ENCODE data around the gene TSC1. TPM values are rescaled to one million over a fixed set of nuclear protein-coding genes. Genes with fewer than 3 reads are reported as not detected.
A peak's percentile ranks its signal among the peaks of the same experiment; 100 is the strongest.

Gene TSC1
- total RNA-seq, 1 experiment from 2014 or later = 19.3 TPM

GRCh38 chr9:132945186-132946130 lies 1.0 kb upstream of the TSC1 start:
- no peaks in the 10 kb centered on the region for H3K9me3 ChIP-seq (ENCODE audit: low read length)
- BruUV-seq (replicated peaks) = TSS peak; percentile 95
- peak overlapping the region; percentile 96 for H3K9ac ChIP-seq (ENCODE audit: low read length)
- peak overlapping the region; percentile 83 for H3K4me2 ChIP-seq (ENCODE audit: low read length)
- intact Hi-C loops (cut with micrococcal nuclease) = no loop called here
- ChIA-PET CTCF (no interaction called here), POLR2A (ENCODE audit: unreplicated experiment) (interaction anchor here (0.6 kb wide), 1 partner anchor 67 kb away, joined by 3 read pairs; no protein-coding TSS in a partner anchor)
- no peaks in the 10 kb centered on the region for H4K20me1 ChIP-seq (ENCODE audit: low read length)
- peak overlapping the region; percentile 90 for H2AFZ ChIP-seq (ENCODE audit: low read length)
- TF ChIP-seq CTCF (conservative IDR thresholded peaks at IDR 0.05; ENCODE audit: low read depth, low read length) (no peak), EZH2phosphoT487 (IDR thresholded peaks at IDR 0.05; ENCODE audit: borderline replicate concordance, low read length) (no peak), EZH2 (IDR thresholded peaks at IDR 0.05; ENCODE audit: low read length, unreplicated experiment) (no peak)
- no peak overlapping the region for H3K27ac ChIP-seq (ENCODE audit: low read length)
- H3K4me1 ChIP-seq (ENCODE audit: insufficient read depth, low read length) = peaks cover 27% of the 10 kb centered on the region
- peaks cover 41% of the 10 kb centered on the region for H3K79me2 ChIP-seq (ENCODE audit: low read length)
- no peak for DNase-seq
- no peaks in the 10 kb centered on the region for H3K36me3 ChIP-seq (ENCODE audit: low read depth, low read length)
- ATAC-seq = no peak; the same call in 1 of the 2 replicates
- peak overlapping the region; percentile 96 for H3K4me3 ChIP-seq (ENCODE audit: low read length)
- no peaks in the 10 kb centered on the region for H3F3A ChIP-seq (ENCODE audit: low read length, unreplicated experiment)
- no peaks in the 10 kb centered on the region for H3K27me3 ChIP-seq (ENCODE audit: low read length)
- no peaks in the 10 kb centered on the region for H3K9me2 ChIP-seq (replicated peaks; ENCODE audit: low read length)

GRCh38 chr9:132943651-132944293 lies 644 bp downstream of the TSC1 start:
- H3K79me2 ChIP-seq (ENCODE audit: low read length) = peaks cover 58% of the 10 kb centered on the region
- H3K4me2 ChIP-seq (ENCODE audit: low read length) = peak overlapping the region; percentile 83
- H3F3A ChIP-seq (ENCODE audit: low read length, unreplicated experiment) = no peaks in the 10 kb centered on the region
- no peaks in the 10 kb centered on the region for H3K27me3 ChIP-seq (ENCODE audit: low read length)
- H3K9me2 ChIP-seq (replicated peaks; ENCODE audit: low read length) = no peaks in the 10 kb centered on the region
- DNase-seq (no peak), ATAC-seq (no peak; the same call in 1 of the 2 replicates)
- ChIA-PET CTCF (no interaction called here), POLR2A (ENCODE audit: unreplicated experiment) (interaction anchor here (0.8 kb wide), 1 partner anchor 52 kb away, joined by 4 read pairs; no protein-coding TSS in a partner anchor)
- H3K36me3 ChIP-seq (ENCODE audit: low read depth, low read length) = no peaks in the 10 kb centered on the region
- H3K27ac ChIP-seq (ENCODE audit: low read length) = 0 out of 2 replicates have a peak overlapping the region, but pooled peaks have one; percentile 88
- H3K9me3 ChIP-seq (ENCODE audit: low read length) = no peaks in the 10 kb centered on the region
- H4K20me1 ChIP-seq (ENCODE audit: low read length) = no peaks in the 10 kb centered on the region
- BruUV-seq (replicated peaks) = TSS peak; percentile 61
- H2AFZ ChIP-seq (ENCODE audit: low read length) = peak overlapping the region; percentile 86; the same call in 1 of the 2 replicates
- H3K4me3 ChIP-seq (ENCODE audit: low read length) = peak overlapping the region; percentile 96
- TF ChIP-seq EZH2phosphoT487 (IDR thresholded peaks at IDR 0.05; ENCODE audit: borderline replicate concordance, low read length) (no peak), EZH2 (IDR thresholded peaks at IDR 0.05; ENCODE audit: low read length, unreplicated experiment) (no peak), CTCF (conservative IDR thresholded peaks at IDR 0.05; ENCODE audit: low read depth, low read length) (no peak)
- peaks cover 27% of the 10 kb centered on the region for H3K4me1 ChIP-seq (ENCODE audit: insufficient read depth, low read length)
- H3K9ac ChIP-seq (ENCODE audit: low read length) = peak overlapping the region; percentile 96
- intact Hi-C loops (cut with micrococcal nuclease) = no loop called here

Data from PC-3 (cell line).